CD4-positive, alpha-beta memory T cell (primary cell): Measurements from ENCODE around the gene LTO1. TPM values are rescaled to one million over a fixed set of nuclear protein-coding genes. Genes with fewer than 3 reads are reported as not detected.
A peak's percentile ranks its signal among the peaks of the same experiment; 100 is the strongest.

Source experiments
- CTCF ChIA-PET: fragments of 350-600 bp; sonication (Branson Sonifier 250); formaldehyde crosslinking; loops from one replicate; lab custom pipeline; 2021; ENCODE audit warnings: inconsistent platforms; ENCODE audit not compliant: partially characterized antibody; lab: Charles Lee
- POLR2A ChIA-PET: fragments of 350-600 bp; sonication (Branson Sonifier 250); formaldehyde crosslinking; loops from one replicate; lab custom pipeline; 2021; ENCODE audit not compliant: partially characterized antibody; lab: Charles Lee
- DNase-seq, 5 donors: peaks; one replicate each; pipeline versions ENCODE4 v3.0.0 to v3.0.0-alpha.2; 2020 to 2022; ENCODE audit warnings: mixed read lengths in 1 of 5
- H3K27ac ChIP-seq: one replicate; pipeline ENCODE4 v1.7.0; 2013; ENCODE audit warnings: low read depth, low read length
- H3K27me3 ChIP-seq: 2 replicates; pipeline ENCODE4 v1.7.0; 2013; ENCODE audit warnings: mild to moderate bottlenecking, low read length, moderate library complexity; ENCODE audit not compliant: insufficient read depth
- H3K36me3 ChIP-seq: 2 replicates; pipeline ENCODE4 v1.7.0; 2013; ENCODE audit warnings: mild to moderate bottlenecking, low read length, moderate library complexity; ENCODE audit not compliant: insufficient read depth
- H3K4me1 ChIP-seq: 2 replicates; pipeline ENCODE4 v1.7.0; 2013; ENCODE audit warnings: mild to moderate bottlenecking, low read length, moderate library complexity; ENCODE audit not compliant: insufficient read depth
- H3K4me3 ChIP-seq, 2 donors: one replicate each; pipeline ENCODE4 v1.7.0; 2013; ENCODE audit warnings: low read length in 2 of 2, mild to moderate bottlenecking in 1 of 2
- H3K9me3 ChIP-seq, 2 donors: one replicate each; pipeline ENCODE4 v1.7.0; 2013; ENCODE audit warnings: low read length in 2 of 2, control low read depth in 1 of 2; ENCODE audit not compliant: control insufficient read depth in 1 of 2
- H3K27ac Mint-ChIP-seq, 7 donors: one replicate each; pipeline ENCODE4 v1.8.0; 2020 to 2021; ENCODE audit warnings: mixed read lengths in 7 of 7, mild to moderate bottlenecking in 6 of 7, inconsistent platforms in 3 of 7, moderate library complexity in 3 of 7
- H3K27me3 Mint-ChIP-seq, 2 donors: one replicate each; pipeline ENCODE4 v1.8.0; 2020 to 2021; ENCODE audit warnings: mixed read lengths in 2 of 2
- H3K36me3 Mint-ChIP-seq, 2 donors: one replicate each; pipeline ENCODE4 v1.8.0; 2020 to 2021; ENCODE audit warnings: mixed read lengths in 2 of 2, inconsistent platforms in 1 of 2, mild to moderate bottlenecking in 1 of 2
- H3K4me1 Mint-ChIP-seq, 4 donors: one replicate each; pipeline ENCODE4 v1.8.0; 2020 to 2021; ENCODE audit warnings: mixed read lengths in 4 of 4, mild to moderate bottlenecking in 1 of 4
- H3K4me3 Mint-ChIP-seq, 8 donors: one replicate each; pipeline ENCODE4 v1.8.0; 2020 to 2021; ENCODE audit warnings: mixed read lengths in 8 of 8, mild to moderate bottlenecking in 7 of 8, moderate library complexity in 6 of 8, inconsistent platforms in 3 of 8
- H3K9me3 Mint-ChIP-seq, 8 donors: one replicate each; pipeline ENCODE4 v1.8.0; 2020 to 2021; ENCODE audit warnings: mixed read lengths in 8 of 8, mild to moderate bottlenecking in 5 of 8, inconsistent platforms in 3 of 8, moderate library complexity in 1 of 8
- intact Hi-C: fragments of 100-400 bp; cut with micrococcal nuclease; formaldehyde crosslinking; loops from one replicate; pipeline ENCODE4 v1.15.1; 2023
- polyA plus RNA-seq, 2 donors: library from polyadenylated mRNA; unstranded; fragments of 300-500 nt; fragmentation: Illumina TruSeq; gene quantifications; one replicate each; pipeline ENCODE4 v1.2.3, GENCODE V29; 2021
- total RNA-seq, 2 experiments: library from RNA; stranded (reverse); gene quantifications; one replicate each; pipeline ENCODE4 v1.2.3, GENCODE V29; 2021

The LTO1 gene
- total and polyA plus RNA-seq, 4 experiments from 2014 or later: 13.3 to 63.0 (median 39.5) TPM

- ChIA-PET CTCF (interaction anchor here (1.1 kb wide), 1 partner anchor 521 kb away, joined by 8 read pairs; no protein-coding TSS in a partner anchor), POLR2A (no interaction called here)
- Histone ChIP-seq H3K4me1 (peaks cover 26% of the 10 kb centered on the region), H3K27me3 (no peaks in the 10 kb centered on the region), H3K36me3 (no peaks in the 10 kb centered on the region), H3K4me3 (no peak overlapping the region), H3K27ac (no peak overlapping the region), H3K9me3 (no peaks in the 10 kb centered on the region)
- no peak for DNase-seq
- Mint-ChIP-seq H3K27ac (no peak overlapping the region), H3K4me3 (no peak overlapping the region), H3K36me3 (peaks cover 0 to 6% of the 10 kb centered on the region in 2 donors), H3K9me3 (no peaks in the 10 kb centered on the region), H3K4me1 (peaks cover 7 to 25% (median 19%) of the 10 kb centered on the region in 4 donors), H3K27me3 (peaks cover 0 to 2% of the 10 kb centered on the region in 2 donors)
- intact Hi-C loops: loop anchor here (5.0 kb wide), 1 partner anchor 525 kb away; the partner anchor contains the start of gene FADD
These were observed 2.6 kb upstream of the LTO1 start for GRCh38 chr11:69677749-69678148.

- intact Hi-C loops: no loop called here
- Histone ChIP-seq H3K27ac (peak overlapping the region; percentile 80), H3K4me1 (peaks cover 42% of the 10 kb centered on the region), H3K36me3 (peaks cover 21% of the 10 kb centered on the region), H3K4me3 (peak overlapping the region; percentile 59 to 94), H3K9me3 (no peaks in the 10 kb centered on the region), H3K27me3 (no peaks in the 10 kb centered on the region)
- Mint-ChIP-seq H3K27me3 (peaks cover 0 to 2% of the 10 kb centered on the region in 2 donors), H3K4me1 (peaks cover 14 to 43% (median 33%) of the 10 kb centered on the region in 4 donors), H3K27ac (peak overlapping the region; percentile 69 to 97 (median 89)), H3K4me3 (peak overlapping the region; percentile 91 to 97 (median 94)), H3K36me3 (peaks cover 6 to 26% of the 10 kb centered on the region in 2 donors), H3K9me3 (no peaks in the 10 kb centered on the region)
- ChIA-PET POLR2A (interaction anchor here (0.7 to 1.9 kb wide), 6 partner anchors 15 to 832 kb away, joined by 3 to 8 read pairs (median 5); partner anchors contain the start of gene TPCN2), CTCF (no interaction called here)
- DNase-seq: peak in 2 of 5 donors; percentile 1 to 47
These were observed 777 bp downstream of the LTO1 start for GRCh38 chr11:69674267-69674885.

GRCh38 chr11:69671734-69672465 is 3.3 kb downstream of the LTO1 start:
- no peak for DNase-seq
- H3K27ac ChIP-seq: no peak overlapping the region
- intact Hi-C loops: loop anchor here (2.0 kb wide), 1 partner anchor 29 kb away; no protein-coding TSS in a partner anchor
- H3K4me1 ChIP-seq: peaks cover 42% of the 10 kb centered on the region
- ChIA-PET POLR2A (no interaction called here), CTCF (interaction anchor here (1.0 to 4.0 kb wide), 3 partner anchors 10 to 569 kb away, joined by 5 to 10 read pairs (median 5); no protein-coding TSS in a partner anchor)
- peak overlapping the region in 2 of 8 donors; percentile 50 to 59 for H3K4me3 Mint-ChIP-seq
- H3K4me1 Mint-ChIP-seq: peaks cover 15 to 47% (median 33%) of the 10 kb centered on the region in 4 donors
- H3K36me3 Mint-ChIP-seq: peaks cover 17 to 40% of the 10 kb centered on the region in 2 donors
- H3K27me3 Mint-ChIP-seq: peaks cover 0 to 2% of the 10 kb centered on the region in 2 donors
- no peak overlapping the region for H3K4me3 ChIP-seq
- H3K27me3 ChIP-seq: no peaks in the 10 kb centered on the region
- H3K36me3 ChIP-seq: peaks cover 29% of the 10 kb centered on the region
- H3K9me3 Mint-ChIP-seq: no peaks in the 10 kb centered on the region
- H3K9me3 ChIP-seq: no peaks in the 10 kb centered on the region
- peak overlapping the region in 3 of 7 donors; percentile 43 to 53 (median 51) for H3K27ac Mint-ChIP-seq

DNA sequence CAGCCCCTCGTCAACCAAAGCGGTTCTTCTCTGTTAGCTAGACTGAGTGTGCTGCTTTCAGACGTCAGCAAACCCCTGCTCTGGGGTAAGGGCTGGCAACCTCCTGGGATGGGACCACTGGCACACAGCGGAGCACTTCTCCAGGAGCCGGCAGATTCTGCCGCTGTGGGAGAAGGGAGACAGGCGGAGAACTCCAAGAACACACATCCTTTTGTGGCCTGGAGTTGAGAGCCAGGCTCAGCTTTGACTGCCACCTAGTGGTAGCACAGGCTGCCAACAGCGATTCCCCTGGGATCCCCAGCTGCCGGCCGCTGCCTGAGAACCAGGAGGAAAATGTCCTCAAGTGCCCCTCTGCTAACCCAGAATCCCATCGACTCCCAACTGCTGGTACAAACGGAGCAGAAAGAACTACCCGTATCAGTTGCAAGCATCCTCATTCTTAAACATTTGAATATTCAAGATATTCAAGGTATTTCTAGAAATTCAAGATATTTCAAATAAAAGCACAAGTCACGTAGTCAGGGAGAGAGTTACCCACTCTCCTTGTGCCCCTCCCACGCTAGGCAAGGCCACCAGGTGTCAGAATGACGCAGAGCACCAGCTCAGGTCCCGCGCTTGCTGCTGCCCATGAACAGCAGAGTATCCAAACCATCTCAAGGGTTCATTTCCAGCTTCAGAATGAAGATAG is 4.9 kb downstream of the LTO1 start:
- peaks cover 14 to 42% (median 31%) of the 10 kb centered on the region in 4 donors for H3K4me1 Mint-ChIP-seq
- H3K9me3 ChIP-seq: no peaks in the 10 kb centered on the region
- peaks cover 37% of the 10 kb centered on the region for H3K4me1 ChIP-seq
- ChIA-PET POLR2A (no interaction called here), CTCF (interaction anchor here (0.9 to 4.0 kb wide), 15 partner anchors 8 to 626 kb away, joined by 3 to 10 read pairs (median 5); partner anchors contain the start of gene TPCN2)
- peaks cover 29% of the 10 kb centered on the region for H3K36me3 ChIP-seq
- peaks cover 0 to under 1% of the 10 kb centered on the region in 2 donors for H3K27me3 Mint-ChIP-seq
- H3K4me3 ChIP-seq: no peak overlapping the region
- H3K27ac Mint-ChIP-seq: peak overlapping the region in 6 of 7 donors; percentile 0 to 70 (median 54)
- intact Hi-C loops: loop anchor here (1.0 to 2.0 kb wide), 2 partner anchors 28 to 569 kb away; no protein-coding TSS in a partner anchor
- peak; percentile 40 to 54 (median 52) for DNase-seq
- no peaks in the 10 kb centered on the region for H3K27me3 ChIP-seq
- H3K9me3 Mint-ChIP-seq: no peaks in the 10 kb centered on the region
- peaks cover 23 to 44% of the 10 kb centered on the region in 2 donors for H3K36me3 Mint-ChIP-seq
- H3K4me3 Mint-ChIP-seq: no peak overlapping the region
- H3K27ac ChIP-seq: no peak overlapping the region

GRCh38 chr11:69669486-69669885 is 5.7 kb downstream of the LTO1 start:
- H3K36me3 ChIP-seq: peaks cover 36% of the 10 kb centered on the region
- H3K27me3 ChIP-seq: no peaks in the 10 kb centered on the region
- POLR2A ChIA-PET: no interaction called here
- Mint-ChIP-seq H3K27ac (peak overlapping the region in 1 of 7 donors; percentile 46), H3K4me3 (no peak overlapping the region), H3K36me3 (peaks cover 28 to 49% of the 10 kb centered on the region in 2 donors), H3K27me3 (no peaks in the 10 kb centered on the region), H3K9me3 (no peaks in the 10 kb centered on the region), H3K4me1 (peaks cover 14 to 38% (median 26%) of the 10 kb centered on the region in 4 donors)
- H3K4me1 ChIP-seq: peaks cover 34% of the 10 kb centered on the region
- DNase-seq: no peak
- no peak overlapping the region for H3K27ac ChIP-seq
- H3K9me3 ChIP-seq: no peaks in the 10 kb centered on the region
- intact Hi-C loops: no loop called here
- no peak overlapping the region for H3K4me3 ChIP-seq
- CTCF ChIA-PET: interaction anchor here (0.9 to 4.0 kb wide), 8 partner anchors 9 to 621 kb away, joined by 3 to 10 read pairs (median 6); partner anchors contain the start of gene TPCN2

DNA sequence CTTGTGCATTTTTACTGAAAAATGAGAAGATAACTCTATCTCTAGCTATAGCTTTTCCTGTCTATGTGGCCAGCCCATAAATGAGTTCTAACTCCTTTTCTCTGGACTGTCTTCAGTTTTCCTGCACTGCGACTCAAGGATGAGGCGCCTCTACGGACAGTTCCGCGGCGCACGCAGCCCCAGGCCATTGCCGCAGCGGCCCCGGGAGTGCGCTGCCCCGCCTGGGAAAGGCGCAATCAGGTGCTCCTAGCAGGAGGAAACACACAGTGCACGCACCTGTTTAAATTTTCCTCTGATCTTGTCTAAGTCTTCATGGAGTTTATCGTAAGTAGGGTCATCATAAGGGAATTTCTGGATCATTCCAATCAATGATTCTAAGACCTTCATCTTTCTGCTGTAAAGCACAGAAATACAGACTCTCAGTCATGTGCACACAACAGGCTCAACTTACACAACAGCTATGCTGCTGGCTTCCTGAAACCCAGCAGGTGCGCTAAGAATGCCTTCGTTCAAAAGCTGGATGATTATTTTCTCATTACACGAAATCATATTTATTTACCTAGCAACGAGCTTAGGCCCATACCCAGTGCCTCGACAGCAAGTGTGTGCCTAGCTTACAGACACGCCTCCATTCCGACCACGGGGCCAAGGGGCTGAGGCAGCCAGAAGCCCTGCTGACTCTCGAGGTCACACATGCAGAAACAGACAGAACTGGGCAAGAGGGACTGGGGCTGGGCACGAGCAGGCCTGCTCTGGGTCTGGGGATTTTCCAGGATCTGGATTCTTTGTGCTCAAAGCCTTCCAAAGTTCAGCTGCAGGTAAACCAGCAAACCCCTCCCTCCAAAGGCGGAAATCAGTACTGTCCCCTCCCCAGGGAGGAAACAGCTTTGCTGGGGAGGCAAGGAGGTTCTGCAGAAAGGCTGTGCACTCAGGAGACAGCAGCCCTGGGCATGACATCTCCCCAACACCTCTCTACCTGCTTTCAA is 7.2 kb downstream of the LTO1 start:
- H3K9me3 Mint-ChIP-seq: no peaks in the 10 kb centered on the region
- ChIA-PET CTCF (interaction anchor here (4.0 kb wide), 1 partner anchor 25 kb away, joined by 10 read pairs; no protein-coding TSS in a partner anchor), POLR2A (no interaction called here)
- intact Hi-C loops: no loop called here
- peaks cover 18% of the 10 kb centered on the region for H3K4me1 ChIP-seq
- H3K27me3 ChIP-seq: no peaks in the 10 kb centered on the region
- no peaks in the 10 kb centered on the region for H3K27me3 Mint-ChIP-seq
- H3K4me1 Mint-ChIP-seq: peaks cover 8 to 22% (median 15%) of the 10 kb centered on the region in 4 donors
- DNase-seq: no peak
- no peaks in the 10 kb centered on the region for H3K9me3 ChIP-seq
- no peak overlapping the region for H3K4me3 Mint-ChIP-seq
- peaks cover 33 to 62% of the 10 kb centered on the region in 2 donors for H3K36me3 Mint-ChIP-seq
- no peak overlapping the region for H3K27ac ChIP-seq
- H3K27ac Mint-ChIP-seq: no peak overlapping the region
- no peak overlapping the region for H3K4me3 ChIP-seq
- peaks cover 38% of the 10 kb centered on the region for H3K36me3 ChIP-seq
